GM18867 (cell line): ENCODE results near the gene ADCY9.
"Not testable (repeated sequence)": the region's sequence is repeated elsewhere in the genome, so short reads cannot be mapped to it uniquely, and the experiment has no call there.

Experiments
- ATAC-seq: cut with Tn5 transposase; IDR thresholded peaks from one replicate; pipeline ENCODE4 v1.9.1; 2021; ENCODE audit warnings: mild to moderate bottlenecking, moderate library complexity; ENCODE audit not compliant: unreplicated experiment

Gene ADCY9

DNA sequence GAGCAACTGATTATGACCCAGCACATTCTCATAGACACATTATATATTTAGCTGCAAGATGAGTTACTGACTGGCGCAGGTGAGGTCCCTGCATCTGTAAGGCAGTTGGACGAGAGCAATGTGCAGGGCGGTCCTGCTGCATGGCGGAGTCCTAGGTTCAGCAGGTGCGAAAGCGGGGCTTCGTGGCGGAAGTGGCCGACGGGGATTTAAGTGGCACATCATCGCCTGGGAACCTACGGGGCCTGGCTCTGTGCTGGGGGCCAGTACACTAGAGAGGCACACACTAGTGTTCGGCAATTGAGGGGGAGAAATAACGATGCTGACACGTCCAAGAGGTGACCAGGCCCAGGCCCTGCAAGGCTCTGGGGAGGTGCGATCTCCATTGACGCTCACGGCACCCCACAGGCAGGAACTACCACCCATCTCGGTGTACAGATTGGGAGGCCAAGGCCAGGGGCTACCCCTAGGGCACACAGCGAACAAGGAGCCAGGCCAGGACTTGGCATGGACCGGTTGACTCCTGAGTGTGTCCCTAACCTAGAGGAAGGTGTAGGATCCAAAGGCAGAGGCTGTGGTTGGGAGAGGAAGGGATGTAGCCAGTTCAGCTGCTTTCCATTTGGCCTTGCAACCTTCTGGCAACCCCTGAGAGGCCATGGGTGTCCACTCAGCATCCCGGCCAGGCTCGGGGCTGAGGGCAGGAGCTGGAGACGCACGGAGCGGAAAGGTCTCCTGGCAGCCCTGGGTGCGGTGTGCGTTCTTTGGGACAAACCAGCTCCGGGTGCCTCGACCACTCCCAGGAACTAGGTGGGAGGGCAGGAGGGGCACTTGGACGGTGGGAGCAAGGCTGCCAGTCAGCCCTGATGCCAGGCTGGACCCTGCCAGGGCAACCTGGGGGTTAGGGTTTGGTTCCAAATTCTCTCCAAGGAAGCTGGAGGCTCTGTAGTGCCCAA is 131.9 kb downstream of the ADCY9 start:
- no peak for ATAC-seq

GRCh38 chr16:3983081-3983520 is 133.1 kb downstream of the ADCY9 start:
- no peak for ATAC-seq

- ATAC-seq = no peak
Observed at GRCh38 chr16:3982216-3982615, 134.0 kb downstream of the ADCY9 start.

GRCh38 chr16:3980253-3981111 is 135.8 kb downstream of the ADCY9 start:
- ATAC-seq = no peak

DNA sequence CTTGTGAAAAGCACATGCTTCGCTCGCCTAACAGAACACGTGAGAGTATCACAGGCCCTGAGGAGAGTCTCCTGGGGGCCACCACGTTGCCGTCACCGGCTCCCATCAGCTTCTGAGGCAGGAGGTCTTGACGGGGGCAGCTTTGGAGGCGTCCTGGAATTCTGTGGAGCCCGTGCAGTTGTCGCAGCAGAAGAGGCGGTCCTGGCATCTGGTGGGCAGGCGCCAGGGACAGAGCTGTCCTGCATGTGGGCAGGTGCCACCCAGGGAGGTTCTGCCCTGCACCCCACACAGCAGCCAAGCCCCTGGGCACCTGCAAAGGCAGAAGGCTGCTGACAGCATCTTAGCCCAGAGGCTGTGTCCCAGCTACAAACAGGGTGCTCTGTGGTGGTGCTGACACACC is 136.7 kb downstream of the ADCY9 start:
- no peak for ATAC-seq

GRCh38 chr16:3979070-3979469 is 137.2 kb downstream of the ADCY9 start:
- ATAC-seq = no peak

DNA sequence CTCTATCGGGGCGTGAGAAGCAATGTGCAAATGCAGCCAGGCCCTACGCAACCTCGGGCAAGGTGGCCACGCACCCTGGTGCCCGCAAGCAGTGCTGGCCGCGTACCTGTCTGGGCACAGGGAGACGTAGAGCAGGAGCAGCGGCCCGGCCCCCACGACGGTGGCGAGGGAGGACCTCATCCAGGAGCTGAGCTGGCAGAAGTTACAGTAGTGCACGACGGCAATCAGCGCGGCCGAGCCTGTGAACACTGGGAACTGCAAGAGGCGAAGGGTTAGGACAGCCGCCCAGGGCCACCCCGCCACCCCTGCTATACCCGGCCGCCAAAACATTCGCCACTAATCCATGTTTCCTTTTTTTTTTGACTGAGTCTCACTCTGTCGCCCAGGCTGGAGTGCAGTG is 138.9 kb downstream of the ADCY9 start:
- no peak for ATAC-seq

GRCh38 chr16:3974751-3975150 is 141.5 kb downstream of the ADCY9 start:
- ATAC-seq = no peak

GRCh38 chr16:3971706-3972105 is 144.5 kb downstream of the ADCY9 start:
- no peak for ATAC-seq

GRCh38 chr16:3971261-3971660 is 145.0 kb downstream of the ADCY9 start:
- no peak for ATAC-seq

GRCh38 chr16:3968551-3968950 is 147.7 kb downstream of the ADCY9 start:
- ATAC-seq = no peak

- ATAC-seq = no peak
Observed at GRCh38 chr16:3966681-3967080, 149.6 kb downstream of the ADCY9 start.

- no peak for ATAC-seq
Observed at GRCh38 chr16:3965781-3966582, 150.3 kb downstream of the ADCY9 start.

DNA sequence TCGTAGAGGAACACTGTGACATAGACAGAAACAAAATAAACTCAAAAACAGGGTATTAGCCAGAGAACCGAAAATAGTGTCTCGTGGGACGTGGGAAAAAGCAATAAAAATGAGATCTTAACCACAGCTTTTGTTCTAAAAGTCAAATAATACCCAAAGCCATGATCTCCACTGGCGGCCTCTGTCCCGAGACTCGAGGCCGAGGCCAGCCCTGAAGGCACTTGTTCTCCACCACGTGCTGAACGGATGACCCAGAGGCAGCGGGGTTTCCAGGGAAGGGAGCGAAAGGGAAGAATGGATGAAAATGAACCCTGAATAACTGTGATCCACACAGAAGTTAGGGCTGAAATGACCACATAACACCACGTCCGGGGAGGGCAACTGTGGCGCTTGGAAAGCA is 150.9 kb downstream of the ADCY9 start:
- ATAC-seq = no peak

DNA sequence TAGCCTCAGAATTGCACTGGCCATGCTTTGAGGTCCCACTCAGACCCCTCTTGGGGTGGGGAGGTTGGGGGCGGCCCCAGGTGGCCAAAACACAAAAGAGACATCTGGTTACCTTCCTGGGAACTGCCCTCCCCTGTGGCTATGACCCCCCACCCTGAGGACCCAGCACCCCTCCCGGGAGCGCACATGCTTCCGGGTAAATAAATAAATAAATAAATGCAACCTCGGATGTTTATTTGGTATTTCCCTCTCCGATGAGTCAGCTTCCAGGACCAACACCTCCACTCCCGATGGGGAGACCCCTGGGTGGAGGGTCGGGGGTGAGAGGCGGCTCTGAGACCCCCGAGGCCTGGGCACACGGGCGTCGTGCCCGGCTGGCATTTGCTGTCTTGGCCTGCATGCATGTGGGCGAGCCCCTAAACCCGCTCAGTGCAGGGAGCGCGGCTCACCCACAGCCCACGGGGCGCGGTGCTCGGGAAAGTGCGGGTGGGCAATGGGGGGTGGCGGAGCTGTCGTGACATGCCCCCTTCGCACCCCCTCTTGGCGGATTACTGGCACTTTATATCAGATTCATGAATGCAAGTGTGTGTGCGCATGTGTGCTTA is 151.5 kb downstream of the ADCY9 start:
- no peak for ATAC-seq

DNA sequence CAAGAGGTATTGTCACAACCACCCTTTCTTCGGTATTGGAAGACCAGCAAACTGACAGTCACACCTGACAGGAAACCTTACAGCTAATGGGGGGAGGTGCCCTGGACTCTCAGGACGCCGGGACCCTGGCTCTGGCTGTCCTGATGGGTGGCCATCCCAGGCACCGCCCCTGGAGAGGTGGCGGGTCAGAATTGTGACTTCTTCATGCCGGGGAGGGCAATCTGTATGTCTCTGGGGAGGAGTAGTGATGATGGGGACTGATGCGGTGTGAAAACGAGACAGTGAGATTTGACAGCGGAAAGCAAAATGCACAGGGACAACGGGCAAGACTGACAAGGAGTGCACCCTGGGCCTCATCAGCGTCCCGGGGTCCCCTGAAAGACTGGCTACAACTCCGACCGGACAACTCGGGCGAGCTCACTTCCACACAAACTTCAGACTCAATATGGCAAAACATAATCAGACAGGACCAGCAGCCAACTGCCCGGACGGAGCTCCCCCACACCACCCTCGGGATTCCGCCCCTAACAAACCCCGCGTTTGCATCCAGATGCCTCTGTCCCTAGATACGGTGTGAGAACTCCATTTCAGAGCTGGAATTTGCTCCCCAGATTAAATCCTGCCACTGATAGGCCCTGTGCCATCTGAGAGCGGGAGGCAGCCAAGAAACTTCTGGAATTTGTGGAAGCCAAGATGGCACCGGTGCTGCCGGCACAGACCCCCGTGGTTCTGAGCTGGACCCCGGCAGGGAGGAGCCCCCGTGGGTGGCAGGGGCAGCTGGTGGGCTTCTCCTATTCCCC is 152.2 kb downstream of the ADCY9 start:
- no peak for ATAC-seq

- no peak for ATAC-seq
Observed at GRCh38 chr16:3963203-3963602, 153.0 kb downstream of the ADCY9 start.

GRCh38 chr16:3961449-3961849 is 154.8 kb downstream of the ADCY9 start:
- ATAC-seq = no peak

- ATAC-seq = not testable (repeated sequence)
Observed at GRCh38 chr16:3959926-3960590, 156.2 kb downstream of the ADCY9 start.
